HUES64 (cell line): Measurements from ENCODE around the gene TRIM67.
"Not testable (repeated sequence)": the region's sequence is repeated elsewhere in the genome, so short reads cannot be mapped to it uniquely, and the experiment has no call there.

Experiments
- H3K27ac ChIP-seq: 2 replicates; pipeline ENCODE4 v1.7.0; 2013; ENCODE audit warnings: low read depth, low read length, inconsistent platforms
- H3K27me3 ChIP-seq: 2 replicates; pipeline ENCODE4 v1.6.1; 2013; ENCODE audit warnings: mild to moderate bottlenecking, low read length; ENCODE audit not compliant: insufficient read depth
- H3K36me3 ChIP-seq: 2 replicates; pipeline ENCODE4 v1.6.1; 2013; ENCODE audit warnings: mild to moderate bottlenecking, low read length; ENCODE audit not compliant: insufficient read depth
- H3K4me1 ChIP-seq: 2 replicates; pipeline ENCODE4 v1.6.1; 2013; ENCODE audit warnings: mild to moderate bottlenecking, low read length, moderate library complexity; ENCODE audit not compliant: insufficient read depth
- H3K4me3 ChIP-seq: 2 replicates; pipeline ENCODE4 v1.5.1; 2013; ENCODE audit warnings: mild to moderate bottlenecking, low read length, moderate library complexity
- H3K9ac ChIP-seq: 2 replicates; pipeline ENCODE4 v1.6.1; 2013; ENCODE audit warnings: mild to moderate bottlenecking, low read depth, low read length
- H3K9me3 ChIP-seq: 2 replicates; pipeline ENCODE4 v1.6.1; 2013; ENCODE audit warnings: low read depth, low read length; ENCODE audit not compliant: insufficient read depth
- WGBS: fragments of 150-250, 120-280 bp; methylation state at CpG from one replicate; pipeline ENCODE4 v1.1.7; 2013; ENCODE audit warnings: missing lambda C conversion rate; 5-methylcytosine and 5-hydroxymethylcytosine counted together

The TRIM67 gene

GRCh38 chr1:231209531-231209930 is 47.7 kb downstream of the TRIM67 start:
- H3K9me3 ChIP-seq: no peaks in the 10 kb centered on the region
- H3K27ac ChIP-seq: no peak overlapping the region
- H3K9ac ChIP-seq: no peak overlapping the region
- H3K4me3 ChIP-seq: no peak overlapping the region
- peaks cover 82% of the 10 kb centered on the region for H3K27me3 ChIP-seq
- WGBS: 89% methylated on average over 5 of the region's 5 CpGs
- no peaks in the 10 kb centered on the region for H3K4me1 ChIP-seq
- H3K36me3 ChIP-seq: no peaks in the 10 kb centered on the region

- Histone ChIP-seq H3K4me3 (no peak overlapping the region), H3K36me3 (no peaks in the 10 kb centered on the region), H3K27me3 (peaks cover 82% of the 10 kb centered on the region), H3K9me3 (no peaks in the 10 kb centered on the region), H3K27ac (no peak overlapping the region), H3K9ac (no peak overlapping the region), H3K4me1 (no peaks in the 10 kb centered on the region)
- 75% methylated on average over 6 of the region's 6 CpGs for WGBS
Observed at GRCh38 chr1:231210126-231210525, 48.3 kb downstream of the TRIM67 start.

GRCh38 chr1:231211005-231211857 is 49.4 kb downstream of the TRIM67 start:
- WGBS: 13% methylated on average over 26 of the region's 28 CpGs
- Histone ChIP-seq H3K9me3 (no peaks in the 10 kb centered on the region), H3K27ac (no peak overlapping the region; the same call in 1 of the 2 replicates), H3K4me1 (no peaks in the 10 kb centered on the region), H3K27me3 (peaks cover 89% of the 10 kb centered on the region), H3K9ac (no peak overlapping the region), H3K36me3 (no peaks in the 10 kb centered on the region), H3K4me3 (peak overlapping the region; percentile 36)

- not testable (repeated sequence) for H3K27ac ChIP-seq, H3K4me3 ChIP-seq, H3K4me1 ChIP-seq, H3K36me3 ChIP-seq, H3K9ac ChIP-seq, H3K9me3 ChIP-seq
- 3% methylated on average over 4 of the region's 5 CpGs for WGBS
- peaks cover 90% of the 10 kb centered on the region for H3K27me3 ChIP-seq
Observed at GRCh38 chr1:231212301-231212700, 50.4 kb downstream of the TRIM67 start.

GRCh38 chr1:231213831-231214573 is 52.1 kb downstream of the TRIM67 start:
- Histone ChIP-seq H3K4me1 (no peaks in the 10 kb centered on the region), H3K27me3 (peaks cover 96% of the 10 kb centered on the region), H3K9ac (no peak overlapping the region), H3K9me3 (no peaks in the 10 kb centered on the region), H3K36me3 (no peaks in the 10 kb centered on the region), H3K27ac (no peak overlapping the region), H3K4me3 (no peak overlapping the region)
- 92% methylated on average over 22 of the region's 22 CpGs for WGBS

GRCh38 chr1:231214918-231215680 is 53.2 kb downstream of the TRIM67 start:
- Histone ChIP-seq H3K4me3 (no peak overlapping the region), H3K27me3 (peaks cover 94% of the 10 kb centered on the region), H3K9me3 (no peaks in the 10 kb centered on the region), H3K4me1 (no peaks in the 10 kb centered on the region), H3K36me3 (no peaks in the 10 kb centered on the region), H3K9ac (no peak overlapping the region), H3K27ac (no peak overlapping the region)
- 68% methylated on average over 17 of the region's 17 CpGs for WGBS

- WGBS: 74% methylated on average over 10 of the region's 10 CpGs
- H3K4me3 ChIP-seq: no peak overlapping the region
- no peak overlapping the region for H3K9ac ChIP-seq
- H3K36me3 ChIP-seq: no peaks in the 10 kb centered on the region
- no peaks in the 10 kb centered on the region for H3K9me3 ChIP-seq
- peaks cover 88% of the 10 kb centered on the region for H3K27me3 ChIP-seq
- no peak overlapping the region for H3K27ac ChIP-seq
- no peaks in the 10 kb centered on the region for H3K4me1 ChIP-seq
Observed at GRCh38 chr1:231215681-231216385, 54.0 kb downstream of the TRIM67 start.

- no peaks in the 10 kb centered on the region for H3K36me3 ChIP-seq
- no peaks in the 10 kb centered on the region for H3K9me3 ChIP-seq
- WGBS: 36% methylated on average over 4 of the region's 4 CpGs
- H3K27me3 ChIP-seq: peaks cover 84% of the 10 kb centered on the region
- no peak overlapping the region for H3K4me3 ChIP-seq
- no peaks in the 10 kb centered on the region for H3K4me1 ChIP-seq
- no peak overlapping the region for H3K9ac ChIP-seq
- H3K27ac ChIP-seq: no peak overlapping the region
Observed at GRCh38 chr1:231216498-231216897, 54.6 kb downstream of the TRIM67 start.

GRCh38 chr1:231217056-231217455 is 55.2 kb downstream of the TRIM67 start:
- H3K4me1 ChIP-seq: no peaks in the 10 kb centered on the region

GRCh38 chr1:231218078-231218477 is 56.2 kb downstream of the TRIM67 start:
- no peak overlapping the region for H3K4me3 ChIP-seq
- H3K27me3 ChIP-seq: peaks cover 69% of the 10 kb centered on the region
- no peak overlapping the region for H3K9ac ChIP-seq
- 85% methylated on average over 6 of the region's 6 CpGs for WGBS
- no peaks in the 10 kb centered on the region for H3K9me3 ChIP-seq
- H3K27ac ChIP-seq: no peak overlapping the region
- H3K4me1 ChIP-seq: no peaks in the 10 kb centered on the region
- H3K36me3 ChIP-seq: 0 out of 2 replicates have a peak, but pooled peaks cover 3% of the 10 kb centered on the region

More at GRCh38 chr1:231217056-231217455, 55.2 kb downstream of the TRIM67 start:
- Histone ChIP-seq H3K27me3 (peaks cover 79% of the 10 kb centered on the region), H3K9ac (no peak overlapping the region), H3K9me3 (no peaks in the 10 kb centered on the region), H3K27ac (no peak overlapping the region), H3K36me3 (no peaks in the 10 kb centered on the region), H3K4me3 (no peak overlapping the region)
- WGBS: 88% methylated on average over 11 of the region's 11 CpGs
